PC-3 (cell line): ENCODE results near the gene GLTPD2. TPM values are rescaled to one million over a fixed set of nuclear protein-coding genes. Genes with fewer than 3 reads are reported as not detected.
"Not testable (repeated sequence)": the region's sequence is repeated elsewhere in the genome, so short reads cannot be mapped to it uniquely, and the experiment has no call there.

Experiments used
- ATAC-seq: fragments of 200-7000 bp; cut with Tn5 transposase; 2 replicates; pipeline ENCODE4 v1.9.1; 2020; ENCODE audit warnings: mild to moderate bottlenecking, moderate library complexity
- BruUV-seq: library from RNA; stranded (reverse); fragments of 400-500 nt; replicated peaks from 2 replicates; lab custom pipeline; 2021; lab: Mats Ljungman, UMichigan
- CTCF ChIA-PET: fragments of 300-600 bp; sonication (Branson Sonifier 250); formaldehyde crosslinking; loops from one replicate; lab custom pipeline; 2022; ENCODE audit warnings: antibody characterized with exemption; lab: Charles Lee
- POLR2A ChIA-PET: fragments of 300-600 bp; sonication (Branson Sonifier 250); formaldehyde crosslinking; loops from one replicate; lab custom pipeline; 2022; ENCODE audit warnings: antibody characterized with exemption; ENCODE audit not compliant: unreplicated experiment; lab: Charles Lee
- DNase-seq: peaks from one replicate; pipeline ENCODE4 v3.0.0-alpha.2; 2015
- H2AFZ ChIP-seq: fragments of 300-600 bp; sonication (generic); 2 replicates; pipeline ENCODE4 v1.6.0; 2016; ENCODE audit warnings: antibody characterized with exemption, low read length
- H3F3A ChIP-seq: fragments of 300-600 bp; sonication (generic); one replicate; pipeline ENCODE4 v1.6.0; 2017; ENCODE audit warnings: antibody characterized with exemption, low read length, control low read depth, mild to moderate bottlenecking; ENCODE audit not compliant: unreplicated experiment
- H3K27ac ChIP-seq: fragments of 300-600 bp; sonication (generic); 2 replicates; pipeline ENCODE4 v1.5.1; 2016; ENCODE audit warnings: mild to moderate bottlenecking, low read length
- H3K27me3 ChIP-seq: fragments of 300-600 bp; sonication (generic); 2 replicates; pipeline ENCODE4 v1.6.1; 2016; ENCODE audit warnings: low read length, mixed read lengths
- H3K36me3 ChIP-seq: fragments of 300-600 bp; sonication (generic); 2 replicates; pipeline ENCODE4 v1.6.1; 2016; ENCODE audit warnings: low read depth, mixed run types, low read length, mixed read lengths
- H3K4me1 ChIP-seq: fragments of 300-600 bp; sonication (generic); 2 replicates; pipeline ENCODE4 v1.5.1; 2016; ENCODE audit warnings: low read length; ENCODE audit not compliant: insufficient read depth
- H3K4me2 ChIP-seq: fragments of 300-600 bp; sonication (generic); 2 replicates; pipeline ENCODE4 v1.6.0; 2016; ENCODE audit warnings: low read length
- H3K4me3 ChIP-seq: fragments of 300-600 bp; sonication (generic); 2 replicates; pipeline ENCODE4 v1.5.1; 2016; ENCODE audit warnings: mild to moderate bottlenecking, low read length, mixed read lengths
- H3K79me2 ChIP-seq: fragments of 300-600 bp; sonication (generic); 2 replicates; pipeline ENCODE4 v1.6.1; 2017; ENCODE audit warnings: low read length, mixed read lengths
- H3K9ac ChIP-seq: fragments of 300-600 bp; sonication (generic); 2 replicates; pipeline ENCODE4 v1.6.0; 2016; ENCODE audit warnings: mild to moderate bottlenecking, low read length
- H3K9me2 ChIP-seq: fragments of 300-600 bp; sonication (generic); replicated peaks from 2 replicates; pipeline ENCODE4 v1.6.1; 2016; ENCODE audit warnings: mixed run types, low read length, mixed read lengths
- H3K9me3 ChIP-seq: fragments of 300-600 bp; sonication (generic); 2 replicates; pipeline ENCODE4 v1.6.1; 2016; ENCODE audit warnings: low read length, mixed read lengths
- H4K20me1 ChIP-seq: fragments of 300-600 bp; sonication (generic); 2 replicates; pipeline ENCODE4 v1.6.1; 2016; ENCODE audit warnings: low read length, mixed read lengths
- CTCF ChIP-seq: fragments of 300-600 bp; sonication (generic); conservative IDR thresholded peaks from 2 replicates; pipeline ENCODE4 v1.5.1; 2017; ENCODE audit warnings: antibody characterized with exemption, low read depth, mild to moderate bottlenecking, low read length
- EZH2 ChIP-seq: fragments of 300-600 bp; sonication (generic); IDR thresholded peaks from one replicate; pipeline ENCODE4 v1.6.1; 2017; ENCODE audit warnings: antibody characterized with exemption, mild to moderate bottlenecking, low read length; ENCODE audit not compliant: unreplicated experiment
- EZH2phosphoT487 ChIP-seq: fragments of 300-600 bp; sonication (generic); IDR thresholded peaks from 2 replicates; pipeline ENCODE4 v1.6.1; 2018; ENCODE audit warnings: mild to moderate bottlenecking, antibody characterized with exemption, low read length, borderline replicate concordance
- intact Hi-C: fragments of 100-400 bp; cut with micrococcal nuclease; formaldehyde crosslinking; loops from 2 replicates; pipeline ENCODE4 v1.9.0; 2023
- total RNA-seq: library from RNA; depleted of rRNA; stranded (reverse); fragments of >200 nt; gene quantifications from 2 replicates; pipeline ENCODE4 v1.2.3, GENCODE V29; 2014

The GLTPD2 gene
- total RNA-seq, 1 experiment from 2014 or later, result not detected

GRCh38 chr17:4822835-4823234, 34.1 kb downstream of the GLTPD2 start:
- Histone ChIP-seq H3K4me1 (no peaks in the 10 kb centered on the region), H3K9ac (no peak overlapping the region), H3F3A (no peaks in the 10 kb centered on the region), H4K20me1 (no peaks in the 10 kb centered on the region), H3K36me3 (no peaks in the 10 kb centered on the region), H2AFZ (no peak overlapping the region), H3K4me3 (no peak overlapping the region), H3K27ac (no peak overlapping the region), H3K9me2 (no peaks in the 10 kb centered on the region), H3K9me3 (no peaks in the 10 kb centered on the region), H3K4me2 (no peak overlapping the region), H3K79me2 (no peaks in the 10 kb centered on the region), H3K27me3 (no peaks in the 10 kb centered on the region)
- TF ChIP-seq EZH2 (no peak), EZH2phosphoT487 (no peak), CTCF (no peak)
- no TSS peak for BruUV-seq
- intact Hi-C loops, result no loop called here
- POLR2A ChIA-PET, result no interaction called here
- DNase-seq, result no peak
- no peak for ATAC-seq
- CTCF ChIA-PET, result no interaction called here

- H3K4me2 ChIP-seq, result no peak overlapping the region
- no peak for DNase-seq
- intact Hi-C loops, result no loop called here
- no peaks in the 10 kb centered on the region for H3K9me2 ChIP-seq
- ATAC-seq, result no peak
- H3K27me3 ChIP-seq, result no peaks in the 10 kb centered on the region
- no peaks in the 10 kb centered on the region for H3F3A ChIP-seq
- H3K9me3 ChIP-seq, result no peaks in the 10 kb centered on the region
- no TSS peak for BruUV-seq
- ChIA-PET POLR2A (no interaction called here), CTCF (no interaction called here)
- TF ChIP-seq EZH2 (no peak), CTCF (no peak), EZH2phosphoT487 (no peak)
- no peak overlapping the region for H3K27ac ChIP-seq
- no peaks in the 10 kb centered on the region for H3K36me3 ChIP-seq
- H3K9ac ChIP-seq, result no peak overlapping the region
- no peaks in the 10 kb centered on the region for H3K4me1 ChIP-seq
- H3K79me2 ChIP-seq, result no peaks in the 10 kb centered on the region
- H2AFZ ChIP-seq, result no peak overlapping the region
- no peaks in the 10 kb centered on the region for H4K20me1 ChIP-seq
- no peak overlapping the region for H3K4me3 ChIP-seq
These were observed 34.8 kb downstream of the GLTPD2 start for GRCh38 chr17:4823373-4824089.

GRCh38 chr17:4827399-4827798, 38.6 kb downstream of the GLTPD2 start:
- TF ChIP-seq EZH2phosphoT487 (no peak), EZH2 (no peak), CTCF (no peak)
- CTCF ChIA-PET, result no interaction called here
- no peak for ATAC-seq
- Histone ChIP-seq H3K79me2 (no peaks in the 10 kb centered on the region), H3K36me3 (no peaks in the 10 kb centered on the region), H3F3A (no peaks in the 10 kb centered on the region), H3K27ac (no peak overlapping the region), H3K27me3 (no peaks in the 10 kb centered on the region), H3K9me3 (no peaks in the 10 kb centered on the region), H3K9ac (no peak overlapping the region), H3K4me1 (no peaks in the 10 kb centered on the region), H2AFZ (no peak overlapping the region), H3K4me3 (no peak overlapping the region), H3K4me2 (no peak overlapping the region), H4K20me1 (no peaks in the 10 kb centered on the region), H3K9me2 (no peaks in the 10 kb centered on the region)
- no TSS peak for BruUV-seq
- POLR2A ChIA-PET, result no interaction called here
- intact Hi-C loops, result no loop called here
- no peak for DNase-seq

GRCh38 chr17:4832829-4833177, 44.0 kb downstream of the GLTPD2 start:
- Histone ChIP-seq H3K79me2 (peaks cover 46% of the 10 kb centered on the region), H3K4me1 (peaks cover 24% of the 10 kb centered on the region), H3K27ac (peak overlapping the region; percentile 60), H3K4me2 (peak overlapping the region; percentile 58), H3K9ac (peak overlapping the region; percentile 93), H3K4me3 (peak overlapping the region; percentile 42; the same call in 1 of the 2 replicates), H2AFZ (0 out of 2 replicates have a peak overlapping the region, but pooled peaks have one; percentile 32)
- intact Hi-C loops, result loop anchor here (1.0 to 10.0 kb wide), 2 partner anchors 26 to 52 kb away; partner anchors contain the start of gene PLD2
- H3K9me3 ChIP-seq, DNase-seq, H3K36me3 ChIP-seq, CTCF ChIA-PET, BruUV-seq, H3K27me3 ChIP-seq, H3K9me2 ChIP-seq, H4K20me1 ChIP-seq, H3F3A ChIP-seq: not testable (repeated sequence)
- POLR2A ChIA-PET, result interaction anchor here (0.6 kb wide), 1 partner anchor 65 kb away, joined by 6 read pairs; no protein-coding TSS in a partner anchor
- ATAC-seq, result peak; percentile 21
